NCI-H446 (cell line): ENCODE results near the gene DAB1.
"Not testable (repeated sequence)": the region's sequence is repeated elsewhere in the genome, so short reads cannot be mapped to it uniquely, and the experiment has no call there.

Source experiments
- DNase-seq, 2 experiments: peaks; one replicate each; lab custom pipeline; 2025; lab: John Stamatoyannopoulos, UW

Gene DAB1

DNA sequence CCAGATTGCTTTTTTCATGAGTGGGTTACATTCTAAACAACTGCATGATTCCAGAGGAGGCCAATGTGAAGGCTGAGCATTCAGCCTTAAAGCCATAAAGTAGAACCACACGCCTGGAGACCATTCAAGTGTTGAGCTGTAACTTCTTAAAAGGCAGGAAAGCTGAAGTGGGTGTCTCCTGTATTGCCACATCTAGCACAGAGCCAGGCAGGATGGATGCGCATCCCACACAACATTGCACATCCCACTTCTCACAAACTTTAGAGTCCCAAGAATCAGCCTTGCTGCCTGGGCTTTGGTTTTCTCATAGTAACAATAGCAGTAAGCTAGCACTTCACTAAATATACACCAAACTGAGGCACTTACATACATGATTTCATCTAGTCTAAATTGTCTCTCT, 151.7 kb downstream of the DAB1 start:
- no peak for DNase-seq

DNA sequence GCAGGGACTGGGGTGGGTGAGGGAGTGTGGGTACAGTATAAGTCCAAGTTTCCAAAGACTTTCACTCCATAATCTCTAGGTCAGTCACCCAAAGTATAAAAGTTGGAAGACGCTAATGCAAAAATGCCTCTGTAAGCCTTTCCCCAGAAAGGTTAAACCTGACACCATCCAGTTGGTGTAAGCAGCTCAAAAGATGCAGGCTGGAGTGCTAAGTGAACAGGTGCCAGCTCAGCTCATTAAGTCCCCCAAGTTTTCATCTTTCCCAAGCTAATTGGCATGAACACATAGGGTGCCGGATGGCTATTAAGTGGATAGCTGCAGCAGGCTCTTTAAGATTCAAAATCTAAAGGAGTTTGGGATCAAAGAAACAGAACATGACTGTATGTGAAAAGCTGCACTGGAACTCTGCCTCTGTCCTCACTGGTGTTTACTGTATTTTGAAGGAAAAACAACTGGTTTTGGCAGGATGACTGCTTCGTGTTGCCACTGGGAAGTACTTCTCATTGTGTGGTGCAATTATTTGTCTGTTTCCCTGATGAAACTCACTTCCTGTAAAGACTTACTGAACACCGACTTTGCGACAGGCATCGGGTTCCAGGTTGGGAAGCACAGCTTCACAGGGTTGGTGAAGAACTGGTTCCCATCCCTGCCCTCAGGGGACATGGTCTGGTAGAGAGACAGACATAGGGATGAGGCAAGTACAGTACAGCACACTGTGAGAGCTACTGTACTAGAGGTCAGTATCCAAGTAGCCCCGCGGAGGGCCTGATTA, 152.7 kb downstream of the DAB1 start:
- DNase-seq = no peak

DNA sequence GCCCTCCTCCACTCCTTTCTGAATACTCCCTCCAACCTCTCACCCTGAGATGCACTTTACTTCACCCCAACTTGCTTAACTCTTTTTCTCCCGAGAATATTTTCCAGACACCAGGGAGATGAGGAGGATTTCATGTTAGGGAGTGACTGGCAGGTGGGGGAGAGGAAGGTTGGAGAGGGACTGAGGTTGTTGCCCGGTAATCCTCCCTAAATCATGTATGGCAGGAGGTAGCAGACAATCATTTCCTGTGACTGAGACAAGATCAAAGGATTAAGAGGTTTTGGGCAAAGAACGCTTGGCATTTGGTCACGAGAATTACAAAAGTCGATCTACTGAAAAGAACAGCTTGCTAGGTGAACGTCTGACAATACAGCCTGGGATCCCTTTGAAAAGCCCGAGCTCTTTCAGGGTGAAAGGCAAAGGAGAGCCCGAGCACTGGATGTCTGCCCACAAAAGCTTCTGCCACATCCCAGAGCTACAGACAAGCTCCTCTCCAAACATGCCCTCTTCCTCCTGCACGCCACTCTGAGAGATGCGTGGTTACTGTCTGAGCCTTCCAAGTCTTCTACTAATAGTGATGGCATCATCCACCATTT, 154.1 kb downstream of the DAB1 start:
- DNase-seq = no peak

DNA sequence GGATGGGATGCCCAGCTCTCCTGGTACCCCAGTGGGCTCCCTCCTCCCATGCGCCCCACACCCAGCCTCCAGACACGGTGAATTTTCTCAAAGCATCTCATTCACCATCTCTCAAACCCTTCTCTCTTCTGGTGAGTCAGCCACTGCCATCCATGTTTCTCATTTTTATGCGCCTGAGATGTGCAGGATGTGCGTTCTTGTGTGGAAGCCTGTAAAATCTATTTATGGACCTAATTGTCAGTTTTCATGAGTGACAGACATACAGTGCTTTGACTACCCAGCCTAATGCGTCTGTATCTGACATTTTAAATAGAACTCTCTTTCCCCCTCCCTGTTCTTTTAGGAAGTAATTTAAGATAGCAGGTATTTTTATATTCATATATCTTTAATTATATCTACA, 158.8 kb downstream of the DAB1 start:
- no peak for DNase-seq

DNA sequence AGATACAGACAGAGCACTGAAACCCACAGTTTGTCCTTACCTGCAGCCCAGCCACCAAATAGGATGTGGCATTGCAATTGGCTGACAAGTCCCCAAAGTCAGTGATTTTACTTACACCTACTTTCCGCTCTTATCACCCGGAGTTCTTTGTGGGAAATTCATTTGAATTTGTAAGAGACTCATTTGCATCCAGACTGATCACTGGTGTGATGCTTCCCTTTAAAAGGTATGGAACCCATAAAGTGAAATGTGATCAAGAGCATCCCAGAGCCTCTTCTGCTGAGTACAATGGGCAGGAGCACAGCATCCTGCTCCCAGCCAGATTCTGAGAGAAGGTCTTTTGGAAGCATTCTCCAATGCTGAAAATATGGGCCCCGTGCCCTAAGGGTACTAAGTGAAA, 161.4 kb downstream of the DAB1 start:
- DNase-seq = no peak

DNA sequence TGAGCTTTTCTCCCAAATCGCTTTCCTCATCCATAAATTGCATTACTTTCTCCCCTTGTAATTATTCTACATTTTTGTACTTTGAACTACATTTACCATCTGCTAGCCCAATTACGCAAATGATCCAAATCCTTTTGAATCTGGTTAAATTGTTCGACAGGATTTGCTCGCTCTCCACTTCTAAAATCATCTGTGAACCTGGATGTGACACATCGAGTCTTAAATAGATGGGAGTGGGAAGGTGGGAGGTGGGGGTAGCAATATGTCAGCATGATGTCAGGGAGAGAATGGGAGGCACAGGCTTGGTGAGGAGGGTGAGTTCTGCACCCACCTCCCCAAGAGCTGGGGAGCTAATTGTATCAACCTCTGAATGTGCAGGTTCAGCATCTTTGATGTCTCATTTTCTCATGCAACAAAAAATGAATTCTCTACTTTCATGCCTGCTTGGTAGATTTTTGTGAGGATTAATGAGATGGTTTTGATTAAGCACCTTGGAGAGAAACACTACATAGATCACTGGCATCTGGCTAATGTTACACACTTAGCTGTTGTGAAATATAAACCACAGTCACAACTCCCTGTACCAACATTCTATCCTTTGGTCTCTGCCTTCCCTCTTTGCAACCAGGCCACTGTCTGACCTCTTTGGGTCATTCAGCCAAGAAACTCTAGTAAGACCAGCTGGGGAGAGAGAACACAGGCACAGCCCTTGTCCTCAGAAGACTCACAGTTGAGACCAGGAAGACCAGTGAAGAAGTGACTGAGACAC, 165.1 kb downstream of the DAB1 start:
- DNase-seq = no peak

DNA sequence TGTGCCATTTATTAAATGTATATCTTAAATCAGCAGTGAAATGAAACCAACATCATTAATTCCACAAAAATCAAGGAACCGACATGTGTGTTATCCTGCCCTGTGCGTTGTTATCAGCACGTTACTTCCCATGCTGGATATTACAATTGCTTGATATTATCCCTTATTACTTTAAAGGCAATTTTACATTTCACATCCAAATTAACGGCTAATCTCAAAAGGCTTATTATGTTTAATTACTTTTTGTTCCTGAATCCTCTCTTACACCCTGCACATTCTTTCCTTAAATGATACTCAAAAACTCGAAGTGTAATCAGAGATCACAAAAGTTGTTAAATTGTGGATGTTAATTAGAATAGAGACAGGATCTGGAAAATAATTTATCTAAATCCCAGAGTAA, 167.9 kb downstream of the DAB1 start:
- no peak for DNase-seq

DNA sequence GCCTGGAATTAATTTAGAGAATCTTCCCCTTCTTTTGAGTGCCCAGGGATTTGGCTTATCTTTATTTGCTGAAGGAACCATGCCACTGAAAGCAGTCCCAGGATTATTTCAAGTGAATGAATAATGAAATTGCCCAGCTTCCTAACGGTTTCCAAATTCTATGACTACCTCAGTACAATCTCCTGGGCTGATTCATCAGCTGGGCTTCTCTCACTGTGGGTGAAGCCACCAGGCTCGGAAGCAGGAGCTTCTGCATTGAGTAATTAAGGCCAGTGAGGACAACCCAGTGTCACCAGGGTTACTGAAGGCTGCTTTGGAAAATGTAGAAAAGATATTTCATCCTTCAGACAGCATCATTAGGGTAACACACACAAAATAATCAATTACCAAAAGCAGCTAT, 169.8 kb downstream of the DAB1 start:
- no peak for DNase-seq

DNA sequence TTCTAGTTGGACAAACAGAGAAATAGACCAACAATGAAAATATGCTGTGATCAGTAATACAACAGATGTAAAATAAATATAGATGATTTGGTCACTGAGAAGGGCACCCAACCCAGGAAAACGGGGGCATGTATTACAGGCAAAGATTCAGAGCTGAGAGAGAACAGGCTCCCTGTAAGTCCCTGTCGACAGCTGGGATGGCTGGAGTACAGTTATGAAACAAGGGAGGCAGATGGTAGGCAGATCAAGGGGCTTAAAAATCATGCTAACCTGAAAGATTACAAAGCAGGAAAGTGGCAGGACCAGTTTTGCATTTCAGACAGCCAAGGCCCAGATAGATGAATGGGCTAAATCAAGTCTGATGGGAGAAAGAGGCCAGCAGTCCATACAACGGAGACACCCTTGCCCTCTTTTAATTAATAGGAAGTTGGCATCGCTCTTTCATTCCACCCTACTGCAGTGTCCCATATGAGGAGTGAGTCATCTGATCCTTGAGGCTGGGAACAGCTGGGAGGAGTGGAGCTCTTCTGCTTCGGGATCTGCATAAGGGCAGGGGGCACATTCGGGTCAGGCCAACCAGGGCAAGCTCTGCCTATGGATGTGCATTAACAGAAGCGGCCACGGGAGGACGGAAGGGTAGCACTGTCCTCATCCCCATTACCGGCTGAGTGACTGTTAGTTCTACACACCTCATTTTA, 171.1 kb downstream of the DAB1 start:
- no peak for DNase-seq

DNA sequence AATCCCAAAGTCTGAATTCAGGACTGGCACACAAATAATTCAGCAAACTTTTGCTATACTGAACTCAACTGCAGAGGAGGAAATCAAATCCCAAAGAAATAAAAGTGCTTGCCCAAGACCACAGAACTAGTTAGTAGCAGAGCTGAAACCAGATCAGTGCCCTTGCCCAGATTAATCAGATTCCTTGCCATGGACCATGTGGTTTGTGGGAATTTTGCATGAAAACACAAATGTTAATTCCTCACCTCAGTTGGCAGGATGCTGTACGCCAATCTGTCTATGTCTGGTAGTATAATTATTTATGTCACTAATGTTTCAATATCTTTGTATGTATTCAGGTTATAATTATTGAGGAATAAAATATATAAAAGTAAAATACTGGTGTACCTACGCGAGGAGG, 173.8 kb downstream of the DAB1 start:
- no peak for DNase-seq

DNA sequence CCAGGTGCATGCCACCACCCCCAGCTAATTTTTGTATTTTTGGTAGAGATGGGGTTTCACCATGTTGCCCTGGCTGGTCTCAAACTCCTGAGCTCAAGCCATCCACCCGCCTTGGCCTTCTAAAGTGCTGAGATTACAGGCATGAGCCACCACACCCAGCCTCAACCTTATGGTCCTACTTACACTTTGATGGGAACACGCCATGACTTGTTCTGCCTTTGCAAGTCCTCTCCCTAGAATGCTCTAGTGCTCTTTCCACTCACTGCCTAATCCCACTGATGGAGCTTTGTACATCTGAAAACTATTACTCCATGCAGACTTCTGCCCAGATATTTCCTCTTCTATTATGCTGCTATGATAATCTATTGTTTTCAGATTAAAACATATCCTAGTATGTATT, 174.3 kb downstream of the DAB1 start:
- no peak for DNase-seq

DNA sequence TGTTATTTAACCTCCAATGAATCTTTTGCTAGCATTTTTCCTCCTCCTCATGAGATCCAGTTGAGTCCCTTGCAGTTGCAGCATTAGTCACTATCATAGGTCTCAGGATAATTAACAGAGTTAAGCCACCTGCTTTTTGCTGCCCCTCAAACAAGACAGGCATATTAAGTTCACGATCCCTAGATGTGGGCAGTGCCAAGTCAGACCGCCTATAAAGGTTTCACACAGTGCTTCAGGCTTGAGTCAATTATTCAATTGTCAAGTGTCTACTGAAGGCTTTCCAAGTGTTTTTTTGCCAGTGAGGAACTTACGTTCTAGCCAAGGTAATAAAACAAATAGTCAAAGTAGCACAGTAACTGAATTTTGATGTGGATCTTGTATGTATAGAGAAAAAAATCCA, 175.0 kb downstream of the DAB1 start:
- DNase-seq = no peak

DNA sequence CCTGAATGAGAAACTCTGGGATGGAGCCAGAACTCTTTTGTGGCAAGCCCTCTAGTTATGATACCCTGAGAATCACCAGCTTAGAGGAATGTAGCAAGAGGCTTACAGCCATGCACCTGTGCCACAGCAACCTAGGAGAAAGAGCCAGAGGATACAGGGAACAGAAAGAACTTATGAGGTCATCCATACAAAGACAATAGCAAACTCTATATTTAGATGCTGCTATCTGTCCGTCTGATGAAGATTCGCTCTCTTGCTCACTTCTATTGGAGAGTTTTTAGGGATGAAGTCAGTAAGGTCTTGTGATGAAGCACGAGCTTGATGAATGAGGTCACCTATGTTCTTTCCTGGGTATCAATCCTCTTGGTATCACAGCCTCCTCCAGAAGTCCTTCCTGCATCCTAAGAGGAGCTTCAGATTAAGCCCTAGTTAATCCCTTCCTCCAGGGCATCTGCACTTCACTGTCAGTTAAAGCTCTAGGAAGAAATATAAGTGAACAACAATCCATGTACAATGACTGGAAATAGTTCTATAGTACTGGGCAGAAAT, 185.6 kb downstream of the DAB1 start:
- DNase-seq = no peak

DNA sequence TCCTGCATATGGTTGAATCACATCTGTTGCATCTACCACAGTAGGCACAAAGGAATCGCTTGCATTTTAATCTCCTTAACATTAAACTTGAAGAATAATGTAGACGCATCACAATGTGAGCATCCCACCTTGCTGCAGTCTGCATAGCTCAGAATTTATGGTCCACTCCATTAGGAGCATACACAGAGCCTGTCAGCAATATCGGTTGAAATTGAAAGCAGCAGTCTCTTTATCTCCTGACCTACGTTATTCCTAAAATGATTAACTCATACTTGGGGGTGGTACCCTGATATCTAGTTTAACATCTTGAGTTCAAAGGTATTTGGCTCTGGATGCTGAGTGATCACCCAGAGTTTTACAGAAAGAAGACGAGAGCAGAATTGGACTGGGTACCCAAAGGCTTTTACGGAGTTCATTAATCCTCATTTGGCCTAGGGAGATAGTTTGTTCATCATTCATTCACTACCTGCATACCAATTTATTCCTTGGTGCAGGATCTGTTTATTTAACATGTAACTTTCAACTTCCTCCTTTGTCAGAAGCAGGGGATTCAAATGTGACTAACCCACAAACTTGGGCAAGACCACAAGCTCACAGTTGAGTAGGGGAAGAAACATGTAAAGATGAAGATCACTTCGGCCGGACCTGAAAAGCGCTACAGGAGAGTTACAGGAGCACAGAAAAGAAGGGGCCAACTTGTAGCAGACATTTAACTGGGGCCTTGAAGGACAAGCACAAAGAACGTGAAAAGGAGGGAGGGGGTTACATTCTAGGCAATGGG, 187.9 kb downstream of the DAB1 start:
- no peak for DNase-seq

DNA sequence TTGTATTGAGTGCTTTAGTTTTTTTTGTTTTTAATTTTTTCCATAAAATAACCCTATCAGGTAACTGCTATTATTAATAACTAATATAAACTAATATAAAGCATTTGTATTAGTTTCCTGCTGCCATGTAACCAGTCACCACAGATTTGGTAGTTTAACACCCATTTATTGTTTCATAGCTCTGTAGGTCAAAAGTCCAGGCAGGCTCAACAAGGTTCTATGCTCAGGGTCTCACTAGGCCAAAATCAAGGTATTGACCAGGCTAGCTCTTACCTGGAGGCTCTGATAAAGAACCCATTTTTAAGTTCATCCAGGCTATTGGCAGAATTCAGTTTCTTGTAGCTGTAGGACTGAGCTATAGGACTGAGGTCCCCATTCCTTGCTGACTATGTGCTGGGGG, 189.4 kb downstream of the DAB1 start:
- DNase-seq = no peak

DNA sequence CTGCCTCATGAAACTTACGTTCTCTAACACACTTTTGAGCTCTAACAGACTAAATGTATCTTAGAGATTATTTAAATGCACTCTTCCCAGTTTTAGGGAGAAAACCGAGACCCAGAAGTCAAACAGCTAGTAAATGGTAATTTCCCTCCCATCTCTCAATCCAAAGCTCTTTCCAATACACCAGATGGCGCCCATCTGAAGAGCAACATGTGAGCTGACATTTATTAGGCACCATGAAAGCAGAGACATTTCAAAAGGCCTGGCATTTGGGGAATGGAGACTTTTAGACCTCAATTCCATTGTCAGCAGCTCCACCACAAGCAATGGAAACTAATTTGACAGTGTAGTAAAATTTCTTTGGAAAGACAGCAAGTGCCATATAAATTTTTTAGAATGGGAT, 191.4 kb downstream of the DAB1 start:
- peak in 1 of 2 experiments; percentile 27 for DNase-seq

DNA sequence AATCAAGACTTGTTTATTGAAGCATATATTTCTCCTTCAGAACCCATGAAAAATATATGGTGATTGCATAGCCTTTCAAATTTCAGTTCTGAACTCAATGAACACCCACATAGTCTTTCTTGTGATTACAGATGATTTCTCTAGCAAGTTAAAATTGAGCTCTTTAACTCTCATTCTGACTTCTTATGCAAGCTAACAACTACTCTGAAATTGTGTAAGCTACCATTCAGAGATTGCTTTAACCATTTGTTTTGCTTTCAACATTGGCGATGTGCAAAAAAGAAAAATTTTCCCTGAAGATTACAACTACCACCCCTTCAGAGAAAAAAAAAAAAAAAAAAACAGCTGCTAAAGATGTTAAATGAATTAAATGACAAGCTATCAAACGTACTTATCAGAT, 193.9 kb downstream of the DAB1 start:
- DNase-seq = no peak

DNA sequence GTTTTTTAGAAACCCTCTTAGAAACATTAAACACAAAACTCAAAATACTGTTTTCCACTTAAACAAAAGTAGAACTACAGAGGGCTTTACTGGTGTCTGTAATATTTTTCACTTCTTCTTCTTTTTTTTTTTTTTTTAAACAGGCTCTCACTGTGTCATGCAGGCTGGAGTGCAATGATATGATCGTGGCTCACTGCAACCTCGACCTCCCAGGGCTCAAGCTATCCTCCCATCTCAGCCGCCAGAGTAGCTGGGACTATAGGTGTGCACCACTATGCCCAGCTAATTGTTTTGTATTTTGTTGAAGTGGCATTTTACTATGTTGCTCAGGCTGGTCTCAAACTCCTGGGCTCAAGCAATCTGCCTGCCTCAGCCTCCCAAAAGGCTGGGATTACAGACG, 194.8 kb downstream of the DAB1 start:
- no peak for DNase-seq

DNA sequence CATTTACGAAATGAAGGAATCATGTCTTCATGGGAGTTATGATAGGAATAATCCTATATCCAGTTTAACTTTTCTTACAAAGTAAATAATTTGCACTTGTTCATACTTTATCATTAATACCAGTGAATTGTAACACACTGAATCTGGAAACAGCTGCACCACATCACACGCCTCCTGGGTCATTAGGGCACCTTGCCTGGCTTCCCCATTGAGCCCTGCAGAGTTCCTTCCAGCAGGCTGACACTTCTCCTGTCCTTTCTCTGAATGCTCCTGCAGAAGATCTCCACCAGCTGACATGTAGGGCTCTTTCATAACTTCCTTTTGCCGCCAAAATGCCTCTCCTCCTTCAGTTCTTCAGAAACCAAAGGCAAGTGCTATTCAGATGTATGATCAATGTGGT, 201.1 kb downstream of the DAB1 start:
- no peak for DNase-seq

DNA sequence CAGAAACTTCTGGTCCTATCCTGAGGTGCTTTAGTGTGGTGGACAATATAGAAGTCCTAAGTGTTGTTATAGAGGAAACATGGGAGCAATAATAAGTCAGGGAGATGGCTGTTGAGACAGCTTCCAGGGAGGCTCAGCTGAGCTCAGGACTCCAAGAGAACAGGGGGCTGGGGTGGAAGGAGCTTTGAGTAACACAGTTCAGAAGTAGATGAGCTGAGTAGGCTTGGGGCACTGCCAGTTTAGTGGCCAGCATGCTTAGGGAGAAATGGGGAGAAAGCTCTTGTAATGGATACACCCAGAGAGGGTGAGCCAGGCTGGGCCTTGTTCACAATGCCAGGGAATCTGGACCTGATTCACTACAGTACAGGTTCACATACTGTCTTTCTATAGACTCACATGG, 201.6 kb downstream of the DAB1 start:
- DNase-seq = no peak

DNA sequence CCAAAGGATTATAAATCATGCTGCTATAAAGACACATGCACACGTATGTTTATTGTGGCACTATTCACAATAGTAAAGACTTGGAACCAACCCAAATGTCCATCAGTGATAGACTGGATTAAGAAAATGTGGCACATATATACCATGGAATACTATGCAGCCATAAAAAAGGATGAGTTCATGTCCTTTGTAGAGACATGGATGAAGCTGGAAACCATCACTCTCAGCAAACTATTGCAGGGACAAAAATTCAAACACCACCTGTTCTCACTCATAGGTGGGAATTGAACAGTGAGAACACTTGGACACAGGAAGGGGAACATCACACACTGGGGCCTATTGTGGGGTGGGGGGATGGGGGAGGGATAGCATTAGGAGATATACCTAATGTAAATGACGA, 203.0 kb downstream of the DAB1 start:
- not testable (repeated sequence) for DNase-seq
